C4-2B (cell line): ENCODE results near the gene PARD3B.

Experiments used
- CTCF ChIP-seq: fragments of 450-650 bp; conservative IDR thresholded peaks from 2 replicates; pipeline ENCODE4 v1.5.1; 2017; ENCODE audit warnings: mild to moderate bottlenecking
- ZFX ChIP-seq: fragments of 450-650 bp; IDR thresholded peaks from 2 replicates; pipeline ENCODE4 v1.6.1; 2017

- TF ChIP-seq CTCF (no peak), ZFX (no peak)
Observed at GRCh38 chr2:204958371-204958770, 413.1 kb downstream of the PARD3B start.
